SK-N-SH (cell line): ENCODE data around the gene SERPINB10. TPM values are rescaled to one million over a fixed set of nuclear protein-coding genes. Genes with fewer than 3 reads are reported as not detected.
"Not testable (repeated sequence)": the region's sequence is repeated elsewhere in the genome, so short reads cannot be mapped to it uniquely, and the experiment has no call there.

Experiments
- CTCF ChIA-PET: fragments of 300-600, 350-600 bp; formaldehyde crosslinking; extraction: SDS; loops from one replicate; lab custom pipeline; 2021; lab: Yijun Ruan, JAX
- POLR2A ChIA-PET: fragments of 350-600 bp; sonication (Branson Sonifier 250); formaldehyde crosslinking; extraction: SDS; loops from one replicate; lab custom pipeline; 2020; ENCODE audit warnings: antibody characterized with exemption, inconsistent platforms; lab: Yijun Ruan, JAX
- DNase-seq: peaks from one replicate; pipeline ENCODE4 v3.0.0; 2012
- H2AFZ ChIP-seq: fragments of 200-600 bp; sonication (generic); 2 replicates; pipeline ENCODE4 v1.8.1; 2016; ENCODE audit warnings: antibody characterized with exemption, mild to moderate bottlenecking, low read depth
- H3F3A ChIP-seq: fragments of 200-600 bp; sonication (generic); replicated peaks from 2 replicates; pipeline ENCODE3; 2016; ENCODE audit warnings: antibody characterized with exemption, mild to moderate bottlenecking; ENCODE audit not compliant: insufficient read depth
- H3K27ac ChIP-seq, 2 experiments: fragments of 200-500 bp in 1 of 2; fragments of 200-600 bp in 1 of 2; sonication (Bioruptor generic) in 1 of 2; sonication (generic), shearing (Covaris generic) in 1 of 2; 2 replicates each; pipeline versions ENCODE4 v1.5.1 to v1.6.1; 2014 to 2016; ENCODE audit warnings: low read depth in 2 of 2, inconsistent platforms in 1 of 2, low read length in 1 of 2, mild to moderate bottlenecking in 1 of 2, mixed read lengths in 1 of 2
- H3K27me3 ChIP-seq: fragments of 200-600 bp; sonication (generic), shearing (Covaris generic); 2 replicates; pipeline ENCODE4 v1.6.1; 2016; ENCODE audit warnings: mixed run types; ENCODE audit not compliant: insufficient read depth
- H3K36me3 ChIP-seq, 2 experiments: fragments of 200-500 bp in 1 of 2; fragments of 200-600 bp in 1 of 2; sonication (Bioruptor generic) in 1 of 2; sonication (generic) in 1 of 2; replicated peaks in 1 of 2; 2 replicates each; pipeline versions ENCODE3 to v1.5.1; 2014 to 2016; ENCODE audit warnings: low read length in 1 of 2, mild to moderate bottlenecking in 1 of 2; ENCODE audit not compliant: insufficient read depth in 2 of 2, control insufficient read depth in 1 of 2
- H3K4me1 ChIP-seq, 2 experiments: fragments of 200-500 bp in 1 of 2; fragments of 200-600 bp in 1 of 2; sonication (Bioruptor generic) in 1 of 2; sonication (generic), shearing (Covaris generic) in 1 of 2; 2 replicates each; pipeline versions ENCODE4 v1.5.1 to v1.6.1; 2014 to 2016; ENCODE audit warnings: low read depth in 1 of 2, low read length in 1 of 2, mixed run types in 1 of 2; ENCODE audit not compliant: insufficient read depth in 2 of 2, control insufficient read depth in 1 of 2
- H3K4me2 ChIP-seq: fragments of 200-600 bp; sonication (generic), shearing (Covaris generic); 2 replicates; pipeline ENCODE4 v1.6.1; 2017; ENCODE audit warnings: mixed run types
- H3K4me3 ChIP-seq, 2 experiments: fragments of 200-500 bp in 1 of 2; fragments of 200-600 bp in 1 of 2; sonication (Bioruptor generic) in 1 of 2; sonication (generic), shearing (Covaris generic) in 1 of 2; 2 replicates each; pipeline versions ENCODE4 v1.5.1 to v1.8.1; 2014 to 2016; ENCODE audit warnings: low read depth in 2 of 2, inconsistent platforms in 1 of 2, low read length in 1 of 2, mild to moderate bottlenecking in 1 of 2, mixed read lengths in 1 of 2, moderate library complexity in 1 of 2
- H3K79me2 ChIP-seq: fragments of 200-600 bp; sonication (generic); 2 replicates; pipeline ENCODE4 v1.8.1; 2017; ENCODE audit warnings: mild to moderate bottlenecking; ENCODE audit not compliant: insufficient read depth
- H3K9ac ChIP-seq: fragments of 200-600 bp; sonication (generic); 2 replicates; pipeline ENCODE4 v1.6.1; 2017; ENCODE audit warnings: mixed run types
- H3K9me2 ChIP-seq: fragments of 200-600 bp; sonication (generic); 2 replicates; pipeline ENCODE4 v1.6.1; 2017; ENCODE audit warnings: mixed run types
- H3K9me3 ChIP-seq: fragments of 200-600 bp; sonication (generic); 2 replicates; pipeline ENCODE4 v1.6.1; 2017; ENCODE audit warnings: mixed run types, mild to moderate bottlenecking, moderate library complexity
- H4K20me1 ChIP-seq: fragments of 200-600 bp; sonication (generic); 2 replicates; pipeline ENCODE4 v1.6.1; 2017; ENCODE audit warnings: mild to moderate bottlenecking, mixed run types; ENCODE audit not compliant: insufficient read depth
- EZH2phosphoT487 ChIP-seq: fragments of 200-600 bp; sonication (generic); IDR thresholded peaks from 2 replicates; pipeline ENCODE4 v1.6.1; 2017; ENCODE audit warnings: low read depth, mixed run types, mild to moderate bottlenecking, antibody characterized with exemption, moderate library complexity, borderline replicate concordance
- MXI1 ChIP-seq: IDR thresholded peaks from 2 replicates; pipeline ENCODE4 v1.6.1; 2012; ENCODE audit warnings: mild to moderate bottlenecking, low read depth, low read length, improper control_type of control experiment
- NFIC ChIP-seq: IDR thresholded peaks from 2 replicates; pipeline ENCODE4 v1.4.0; 2012; ENCODE audit warnings: borderline replicate concordance
- RXRA ChIP-seq: IDR thresholded peaks from 2 replicates; pipeline ENCODE4 v1.4.0; 2012; ENCODE audit warnings: low read depth, mild to moderate bottlenecking, borderline replicate concordance
- TAF1 ChIP-seq: IDR thresholded peaks from 2 replicates; pipeline ENCODE4 v1.6.1; 2012; ENCODE audit warnings: low read depth, mild to moderate bottlenecking, low read length, moderate library complexity, borderline replicate concordance
- YY1 ChIP-seq: IDR thresholded peaks from 2 replicates; pipeline ENCODE4 v1.4.0; 2012; ENCODE audit warnings: low read depth, mild to moderate bottlenecking
- WGBS: methylation state at CpG from one replicate; pipeline ENCODE4 v1.1.6; 2017; ENCODE audit warnings: low lambda C conversion rate; 5-methylcytosine and 5-hydroxymethylcytosine counted together
- polyA plus RNA-seq, 3 experiments: library from polyadenylated mRNA; depleted of rRNA; stranded (reverse); fragments of >200 nt; gene quantifications; 2 replicates each; pipeline ENCODE4 v1.2.3, GENCODE V29; 2012
- TF ChIP-seq, protein P1 (sequence below): IDR thresholded peaks from 2 replicates; pipeline ENCODE4 v1.4.0; 2012; ENCODE audit warnings: low read depth
- TF ChIP-seq, protein P2 (sequence below): IDR thresholded peaks from 2 replicates; pipeline ENCODE4; 2012
- TF ChIP-seq, protein P3 (sequence below): fragments of 200-600 bp; sonication (generic); IDR thresholded peaks from 2 replicates; pipeline ENCODE4 v1.6.1; 2017; ENCODE audit warnings: antibody characterized with exemption, mild to moderate bottlenecking, moderate library complexity
- TF ChIP-seq, protein P4 (sequence below): IDR thresholded peaks from 2 replicates; pipeline ENCODE4 v1.4.0; 2012; ENCODE audit warnings: low read depth, borderline replicate concordance
- TF ChIP-seq, protein P5 (sequence below): fragments of 150-350 bp; IDR thresholded peaks from 2 replicates; pipeline ENCODE4 v1.6.1; 2017; ENCODE audit warnings: antibody characterized with exemption, low read length, low read depth, borderline replicate concordance

SERPINB10 gene
- polyA plus RNA-seq, 1 of the 3 experiments (the other 2 are of a cell fraction): 0.10 TPM

DNA sequence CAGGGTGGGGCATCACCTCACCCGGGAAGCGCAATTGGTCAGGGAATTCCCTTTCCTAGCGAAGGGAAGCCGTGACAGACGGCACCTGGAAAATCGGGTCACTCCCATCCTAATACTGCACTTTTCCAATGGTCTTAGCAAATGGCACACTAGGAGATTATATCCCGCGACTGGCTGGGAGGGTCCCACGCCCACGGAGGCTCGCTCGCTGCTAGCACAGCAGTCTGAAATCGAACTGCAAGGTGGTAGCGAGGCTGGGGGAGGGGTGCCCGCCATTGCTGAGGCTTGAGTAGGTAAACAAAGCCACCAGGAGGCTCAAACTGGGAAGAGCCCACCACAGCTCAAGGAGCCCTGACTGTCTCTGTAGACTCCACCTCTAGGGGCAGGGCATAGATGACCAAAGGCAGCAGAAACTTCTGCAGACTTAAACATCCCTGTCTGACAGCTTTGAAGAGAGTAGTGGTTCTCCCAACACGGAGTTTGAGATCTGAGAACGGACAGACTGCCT is 32.8 kb downstream of the SERPINB10 start:
- CTCF ChIA-PET: interaction anchor here (1.0 to 1.1 kb wide), 2 partner anchors 40 to 54 kb away, joined by 3 read pairs; no protein-coding TSS in a partner anchor
- H3K27me3 ChIP-seq: peaks cover 23% of the 10 kb centered on the region; the same call in 1 of the 2 replicates
- H4K20me1 ChIP-seq, POLR2A ChIA-PET, H3K4me1 ChIP-seq, H3F3A ChIP-seq, DNase-seq, H3K9me3 ChIP-seq, H3K9ac ChIP-seq, H2AFZ ChIP-seq, H3K36me3 ChIP-seq, H3K27ac ChIP-seq, H3K79me2 ChIP-seq, H3K4me3 ChIP-seq, H3K9me2 ChIP-seq, H3K4me2 ChIP-seq: not testable (repeated sequence)
- WGBS: 56% methylated on average over 11 of the region's 17 CpGs

DNA sequence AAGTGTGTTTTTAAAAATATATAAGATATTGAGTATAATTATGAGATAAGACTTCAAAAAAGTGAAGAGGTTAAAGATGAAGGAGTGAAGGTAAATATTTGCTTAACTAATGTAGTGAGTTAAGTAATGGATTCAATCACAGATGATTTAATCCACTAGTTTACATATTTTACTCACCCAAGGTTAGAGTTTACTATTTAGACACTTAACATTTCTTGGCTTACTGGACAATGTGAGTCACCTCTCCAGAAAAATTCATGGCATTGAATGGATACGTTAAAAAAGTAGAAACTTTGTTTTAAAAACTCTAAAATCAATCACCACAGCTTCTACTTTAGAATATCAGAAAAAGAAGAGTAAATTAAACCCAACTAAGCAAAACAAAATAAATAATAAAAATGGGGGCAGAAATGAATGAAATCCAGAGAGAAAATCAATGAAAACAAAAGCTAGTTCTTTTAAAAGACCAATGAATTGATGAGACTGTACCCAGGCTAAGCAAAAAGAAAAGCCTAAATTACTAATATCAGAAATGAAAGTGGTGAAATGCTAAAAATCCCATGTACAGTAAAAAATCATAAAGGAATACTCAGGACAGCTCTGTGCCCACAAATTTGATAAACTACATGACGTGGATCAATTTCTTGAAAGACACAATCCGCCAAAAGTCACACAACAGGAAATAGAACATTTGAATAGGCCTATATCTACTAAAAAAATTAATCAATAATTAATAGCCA is 39.5 kb downstream of the SERPINB10 start:
- H3K27ac ChIP-seq: no peak overlapping the region
- no peak for TF ChIP-seq RXRA
- TF ChIP-seq TAF1: no peak
- no peak for TF ChIP-seq EZH2phosphoT487
- TF ChIP-seq, protein P1, sequence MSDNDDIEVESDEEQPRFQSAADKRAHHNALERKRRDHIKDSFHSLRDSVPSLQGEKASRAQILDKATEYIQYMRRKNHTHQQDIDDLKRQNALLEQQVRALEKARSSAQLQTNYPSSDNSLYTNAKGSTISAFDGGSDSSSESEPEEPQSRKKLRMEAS: no peak
- TF ChIP-seq YY1: no peak
- TF ChIP-seq, protein P2, sequence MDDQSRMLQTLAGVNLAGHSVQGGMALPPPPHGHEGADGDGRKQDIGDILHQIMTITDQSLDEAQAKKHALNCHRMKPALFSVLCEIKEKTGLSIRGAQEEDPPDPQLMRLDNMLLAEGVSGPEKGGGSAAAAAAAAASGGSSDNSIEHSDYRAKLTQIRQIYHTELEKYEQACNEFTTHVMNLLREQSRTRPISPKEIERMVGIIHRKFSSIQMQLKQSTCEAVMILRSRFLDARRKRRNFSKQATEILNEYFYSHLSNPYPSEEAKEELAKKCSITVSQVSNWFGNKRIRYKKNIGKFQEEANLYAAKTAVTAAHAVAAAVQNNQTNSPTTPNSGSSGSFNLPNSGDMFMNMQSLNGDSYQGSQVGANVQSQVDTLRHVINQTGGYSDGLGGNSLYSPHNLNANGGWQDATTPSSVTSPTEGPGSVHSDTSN: no peak
- TF ChIP-seq, protein P3, sequence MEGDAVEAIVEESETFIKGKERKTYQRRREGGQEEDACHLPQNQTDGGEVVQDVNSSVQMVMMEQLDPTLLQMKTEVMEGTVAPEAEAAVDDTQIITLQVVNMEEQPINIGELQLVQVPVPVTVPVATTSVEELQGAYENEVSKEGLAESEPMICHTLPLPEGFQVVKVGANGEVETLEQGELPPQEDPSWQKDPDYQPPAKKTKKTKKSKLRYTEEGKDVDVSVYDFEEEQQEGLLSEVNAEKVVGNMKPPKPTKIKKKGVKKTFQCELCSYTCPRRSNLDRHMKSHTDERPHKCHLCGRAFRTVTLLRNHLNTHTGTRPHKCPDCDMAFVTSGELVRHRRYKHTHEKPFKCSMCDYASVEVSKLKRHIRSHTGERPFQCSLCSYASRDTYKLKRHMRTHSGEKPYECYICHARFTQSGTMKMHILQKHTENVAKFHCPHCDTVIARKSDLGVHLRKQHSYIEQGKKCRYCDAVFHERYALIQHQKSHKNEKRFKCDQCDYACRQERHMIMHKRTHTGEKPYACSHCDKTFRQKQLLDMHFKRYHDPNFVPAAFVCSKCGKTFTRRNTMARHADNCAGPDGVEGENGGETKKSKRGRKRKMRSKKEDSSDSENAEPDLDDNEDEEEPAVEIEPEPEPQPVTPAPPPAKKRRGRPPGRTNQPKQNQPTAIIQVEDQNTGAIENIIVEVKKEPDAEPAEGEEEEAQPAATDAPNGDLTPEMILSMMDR: no peak
- TF ChIP-seq MXI1: no peak
- TF ChIP-seq, protein P4, sequence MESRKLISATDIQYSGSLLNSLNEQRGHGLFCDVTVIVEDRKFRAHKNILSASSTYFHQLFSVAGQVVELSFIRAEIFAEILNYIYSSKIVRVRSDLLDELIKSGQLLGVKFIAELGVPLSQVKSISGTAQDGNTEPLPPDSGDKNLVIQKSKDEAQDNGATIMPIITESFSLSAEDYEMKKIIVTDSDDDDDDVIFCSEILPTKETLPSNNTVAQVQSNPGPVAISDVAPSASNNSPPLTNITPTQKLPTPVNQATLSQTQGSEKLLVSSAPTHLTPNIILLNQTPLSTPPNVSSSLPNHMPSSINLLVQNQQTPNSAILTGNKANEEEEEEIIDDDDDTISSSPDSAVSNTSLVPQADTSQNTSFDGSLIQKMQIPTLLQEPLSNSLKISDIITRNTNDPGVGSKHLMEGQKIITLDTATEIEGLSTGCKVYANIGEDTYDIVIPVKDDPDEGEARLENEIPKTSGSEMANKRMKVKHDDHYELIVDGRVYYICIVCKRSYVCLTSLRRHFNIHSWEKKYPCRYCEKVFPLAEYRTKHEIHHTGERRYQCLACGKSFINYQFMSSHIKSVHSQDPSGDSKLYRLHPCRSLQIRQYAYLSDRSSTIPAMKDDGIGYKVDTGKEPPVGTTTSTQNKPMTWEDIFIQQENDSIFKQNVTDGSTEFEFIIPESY: no peak
- no peak for TF ChIP-seq NFIC
- TF ChIP-seq, protein P5, sequence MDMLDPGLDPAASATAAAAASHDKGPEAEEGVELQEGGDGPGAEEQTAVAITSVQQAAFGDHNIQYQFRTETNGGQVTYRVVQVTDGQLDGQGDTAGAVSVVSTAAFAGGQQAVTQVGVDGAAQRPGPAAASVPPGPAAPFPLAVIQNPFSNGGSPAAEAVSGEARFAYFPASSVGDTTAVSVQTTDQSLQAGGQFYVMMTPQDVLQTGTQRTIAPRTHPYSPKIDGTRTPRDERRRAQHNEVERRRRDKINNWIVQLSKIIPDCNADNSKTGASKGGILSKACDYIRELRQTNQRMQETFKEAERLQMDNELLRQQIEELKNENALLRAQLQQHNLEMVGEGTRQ: no peak
- no peaks in the 10 kb centered on the region for H4K20me1 ChIP-seq
- H3K4me2 ChIP-seq: no peak overlapping the region
- no peaks in the 10 kb centered on the region for H3F3A ChIP-seq
- H3K4me1 ChIP-seq: no peaks in the 10 kb centered on the region; a peak in 1 of 4 replicates
- no peaks in the 10 kb centered on the region for H3K9me2 ChIP-seq
- CTCF ChIA-PET: no interaction called here
- H3K27me3 ChIP-seq: 0 out of 2 replicates have a peak, but pooled peaks cover 6% of the 10 kb centered on the region
- no peaks in the 10 kb centered on the region for H3K9me3 ChIP-seq
- H3K36me3 ChIP-seq: no peaks in the 10 kb centered on the region
- POLR2A ChIA-PET: no interaction called here
- WGBS: 28% methylated on average over 3 of the region's 3 CpGs
- H3K4me3 ChIP-seq: no peak overlapping the region
- no peaks in the 10 kb centered on the region for H3K79me2 ChIP-seq
- H3K9ac ChIP-seq: no peak overlapping the region
- H2AFZ ChIP-seq: no peak overlapping the region
- no peak for DNase-seq
